Renal cortical epithelial cell (primary cell): Measurements from ENCODE around the gene OR11L1. TPM values are rescaled to one million over a fixed set of nuclear protein-coding genes. Genes with fewer than 3 reads are reported as not detected.

Source experiments
- DNase-seq: peaks from one replicate; pipeline ENCODE4 v3.0.0-alpha.2; 2011; ENCODE audit warnings: low read depth
- total RNA-seq: library from RNA; depleted of rRNA; stranded (reverse); fragments of >200 nt; gene quantifications from 2 replicates; pipeline ENCODE4 v1.2.3, GENCODE V29; 2014

Gene OR11L1, protein sequence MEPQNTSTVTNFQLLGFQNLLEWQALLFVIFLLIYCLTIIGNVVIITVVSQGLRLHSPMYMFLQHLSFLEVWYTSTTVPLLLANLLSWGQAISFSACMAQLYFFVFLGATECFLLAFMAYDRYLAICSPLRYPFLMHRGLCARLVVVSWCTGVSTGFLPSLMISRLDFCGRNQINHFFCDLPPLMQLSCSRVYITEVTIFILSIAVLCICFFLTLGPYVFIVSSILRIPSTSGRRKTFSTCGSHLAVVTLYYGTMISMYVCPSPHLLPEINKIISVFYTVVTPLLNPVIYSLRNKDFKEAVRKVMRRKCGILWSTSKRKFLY
- total RNA-seq: not detected in 2 replicates

DNA sequence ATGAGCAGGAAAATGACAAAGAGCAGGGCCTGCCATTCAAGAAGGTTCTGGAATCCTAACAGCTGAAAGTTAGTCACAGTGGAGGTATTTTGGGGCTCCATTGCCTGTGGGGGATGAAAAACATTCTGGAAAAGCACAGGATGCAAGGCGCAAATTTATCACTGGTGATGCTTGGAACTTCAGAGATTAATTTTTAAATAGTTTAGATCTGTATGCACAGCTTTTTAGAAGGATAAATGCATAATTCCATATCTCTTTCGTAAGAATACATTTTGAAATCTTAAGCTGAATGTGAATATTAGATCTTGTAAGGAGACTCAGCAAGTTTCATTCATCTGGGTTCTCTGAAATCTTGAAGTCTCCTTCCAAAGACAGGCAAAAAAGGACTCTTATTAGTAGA is at the start of gene OR11L1:
OR11L1 (minus strand) TSS at position 101 of the 400 bp plus-strand sequence; CDS start at position 101, 0 bp downstream.
- no peak for DNase-seq

DNA sequence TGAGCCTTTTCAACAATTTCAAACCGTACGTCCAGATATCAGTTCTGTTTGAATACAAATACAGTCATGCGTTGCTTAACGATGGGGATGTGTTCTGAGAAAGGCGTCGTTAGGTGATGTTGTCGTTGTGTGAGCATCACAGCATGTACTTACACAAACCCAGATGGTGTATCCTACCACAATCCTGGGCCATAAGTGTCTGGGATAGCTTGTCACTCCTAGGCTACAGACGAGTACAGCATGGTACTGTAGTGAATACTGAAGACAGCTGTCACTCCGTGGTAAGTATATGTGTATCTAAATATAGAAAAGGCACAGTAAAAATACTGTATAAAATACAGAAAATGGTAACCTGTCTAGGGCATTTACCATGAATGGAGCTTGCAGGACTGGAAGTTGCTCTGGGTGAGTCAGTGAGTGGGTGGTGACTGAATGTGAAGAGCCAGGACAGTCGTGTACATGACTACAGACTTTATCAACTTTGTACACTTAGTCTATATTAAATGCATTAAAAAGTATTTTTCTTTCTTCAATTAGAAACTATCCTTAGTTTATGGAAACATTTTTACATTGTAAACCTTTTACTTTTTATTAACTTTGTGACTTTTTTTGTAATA is 43.2 kb upstream of the OR11L1 start:
- DNase-seq: no peak

DNA sequence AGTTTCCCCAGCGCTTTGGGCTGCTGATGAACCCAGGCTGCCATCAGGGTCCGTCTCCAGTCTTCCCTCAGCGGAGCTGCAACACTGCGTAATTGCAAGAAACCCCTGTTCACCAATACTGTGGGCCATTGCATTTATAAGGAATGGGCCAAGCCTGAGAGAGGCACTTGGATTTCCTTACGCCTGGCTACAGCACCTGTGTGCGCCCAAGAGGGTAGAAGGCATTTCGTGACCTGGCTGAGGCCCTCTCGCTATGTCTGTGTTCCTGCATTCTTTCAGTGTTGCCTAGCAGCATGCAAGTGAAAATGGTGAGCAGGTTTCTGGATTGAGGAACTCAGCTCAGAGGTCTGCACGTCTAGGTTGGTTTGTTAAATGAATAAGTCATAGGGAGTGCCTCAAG is 41.6 kb upstream of the OR11L1 start:
- DNase-seq: no peak

DNA sequence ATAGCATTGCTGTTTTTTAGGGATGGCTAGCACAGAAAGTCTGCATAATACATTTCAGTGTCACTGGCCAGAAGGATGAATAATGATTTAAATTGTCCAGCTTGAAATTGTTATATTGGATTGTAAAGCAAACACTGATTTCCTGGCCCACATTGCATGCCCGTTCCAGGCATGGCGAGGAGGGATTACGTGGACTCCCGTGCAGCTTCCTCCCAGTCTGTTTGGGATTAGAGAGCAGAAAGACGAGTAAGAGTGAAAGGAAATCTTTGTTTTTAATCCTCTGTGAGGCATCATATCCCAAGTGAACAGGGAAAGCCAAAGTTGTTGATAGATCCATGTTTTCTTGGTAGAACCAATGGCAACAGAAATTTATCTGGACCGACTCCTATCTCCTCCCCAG is 23.7 kb upstream of the OR11L1 start:
- DNase-seq: no peak

DNA sequence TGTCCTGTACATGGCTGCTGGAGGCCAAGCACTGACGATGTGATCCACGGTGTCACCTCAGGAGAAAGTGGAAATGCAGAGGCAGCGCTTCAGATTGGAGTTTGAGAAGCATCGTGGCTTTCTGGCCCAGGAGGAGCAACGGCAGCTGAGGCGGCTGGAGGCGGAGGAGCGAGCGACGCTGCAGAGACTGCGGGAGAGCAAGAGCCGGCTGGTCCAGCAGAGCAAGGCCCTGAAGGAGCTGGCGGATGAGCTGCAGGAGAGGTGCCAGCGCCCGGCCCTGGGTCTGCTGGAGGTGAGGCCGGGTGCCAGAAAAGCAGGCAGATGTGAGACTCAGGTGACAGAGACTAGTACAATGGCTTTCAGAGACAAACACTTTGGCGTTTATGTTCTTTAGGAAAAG is 22.9 kb upstream of the OR11L1 start:
- no peak for DNase-seq

DNA sequence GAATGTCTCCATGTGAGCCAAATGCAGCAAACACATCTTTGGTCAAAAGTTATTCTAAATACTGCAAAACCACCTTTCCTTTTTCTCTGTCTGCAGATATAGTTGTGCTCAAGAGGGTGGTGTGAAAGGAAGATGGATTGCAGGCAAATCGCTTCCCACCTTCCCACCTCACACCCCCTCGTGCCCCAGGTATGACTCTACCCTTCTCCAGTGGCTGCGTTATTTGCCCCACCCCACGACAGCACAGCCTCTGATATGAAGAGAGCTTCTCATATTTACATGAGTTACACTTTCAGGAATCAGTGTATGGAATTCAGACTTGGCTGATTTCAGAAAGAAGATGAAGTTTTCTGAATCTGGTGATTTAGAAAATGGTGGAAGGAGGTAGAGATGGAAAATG is 21.1 kb upstream of the OR11L1 start:
- DNase-seq: no peak

DNA sequence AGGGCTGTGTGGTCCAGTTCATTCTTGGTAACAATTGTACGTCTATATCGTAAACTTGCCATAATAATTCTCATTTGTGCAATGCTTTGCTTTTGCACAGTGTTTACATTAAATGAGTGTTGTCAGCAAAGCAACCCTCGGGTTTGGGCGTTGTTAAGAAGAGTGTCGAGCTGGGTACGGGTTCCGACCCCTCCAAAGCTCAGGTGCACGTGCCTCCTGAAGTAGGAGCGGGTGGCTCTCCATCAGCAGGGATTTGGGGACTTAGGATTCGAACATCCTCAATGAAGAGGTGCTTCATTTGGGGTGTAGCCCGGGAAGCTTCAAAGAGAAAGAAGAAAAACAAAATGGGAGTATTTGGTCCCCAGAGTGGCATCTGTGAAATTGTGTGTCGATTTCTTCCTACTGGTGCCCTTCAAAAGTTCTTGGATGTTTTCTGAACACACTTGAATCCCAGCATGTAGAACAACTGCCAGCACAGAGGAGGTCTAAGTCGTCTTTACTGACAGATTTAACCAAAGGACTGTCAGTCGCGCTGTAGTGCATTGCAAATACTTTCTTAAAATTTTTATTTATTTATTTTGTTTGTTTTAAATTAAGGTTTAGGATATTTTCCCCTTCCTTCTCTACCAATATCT is 16.4 kb upstream of the OR11L1 start:
- no peak for DNase-seq

DNA sequence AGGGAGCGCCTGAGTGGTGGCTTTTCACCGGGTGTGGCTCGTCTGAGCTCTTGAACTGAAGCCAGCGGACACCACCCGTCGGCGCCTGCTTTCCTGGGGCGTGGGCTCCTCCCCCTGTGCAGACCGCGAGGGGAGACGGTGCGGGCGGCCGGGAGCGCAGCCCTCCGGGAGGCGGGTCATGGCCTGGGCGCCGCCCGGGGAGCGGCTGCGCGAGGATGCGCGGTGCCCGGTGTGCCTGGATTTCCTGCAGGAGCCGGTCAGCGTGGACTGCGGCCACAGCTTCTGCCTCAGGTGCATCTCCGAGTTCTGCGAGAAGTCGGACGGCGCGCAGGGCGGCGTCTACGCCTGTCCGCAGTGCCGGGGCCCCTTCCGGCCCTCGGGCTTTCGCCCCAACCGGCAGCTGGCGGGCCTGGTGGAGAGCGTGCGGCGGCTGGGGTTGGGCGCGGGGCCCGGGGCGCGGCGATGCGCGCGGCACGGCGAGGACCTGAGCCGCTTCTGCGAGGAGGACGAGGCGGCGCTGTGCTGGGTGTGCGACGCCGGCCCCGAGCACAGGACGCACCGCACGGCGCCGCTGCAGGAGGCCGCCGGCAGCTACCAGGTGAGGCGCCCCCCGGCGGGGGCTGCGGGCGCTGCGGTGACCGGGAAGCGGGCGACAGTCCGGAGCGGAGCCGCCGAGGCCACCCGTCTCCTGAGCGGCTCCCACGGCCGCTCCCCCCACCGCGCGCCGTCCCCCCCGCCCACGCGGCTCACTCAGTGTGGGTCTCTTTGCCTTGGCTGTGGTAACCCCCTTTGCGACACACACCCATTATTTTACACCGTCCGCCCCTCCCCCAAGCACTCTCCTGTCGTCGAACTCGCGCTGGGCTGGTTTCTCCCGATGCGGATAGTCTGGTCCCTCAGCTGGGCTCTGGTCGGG is 15.6 kb upstream of the OR11L1 start, which contains the start of gene TRIM58:
TRIM58 (plus strand) TSS at position 119 of the 916 bp plus-strand sequence; CDS start at position 179, 60 bp downstream.
- DNase-seq: no peak

DNA sequence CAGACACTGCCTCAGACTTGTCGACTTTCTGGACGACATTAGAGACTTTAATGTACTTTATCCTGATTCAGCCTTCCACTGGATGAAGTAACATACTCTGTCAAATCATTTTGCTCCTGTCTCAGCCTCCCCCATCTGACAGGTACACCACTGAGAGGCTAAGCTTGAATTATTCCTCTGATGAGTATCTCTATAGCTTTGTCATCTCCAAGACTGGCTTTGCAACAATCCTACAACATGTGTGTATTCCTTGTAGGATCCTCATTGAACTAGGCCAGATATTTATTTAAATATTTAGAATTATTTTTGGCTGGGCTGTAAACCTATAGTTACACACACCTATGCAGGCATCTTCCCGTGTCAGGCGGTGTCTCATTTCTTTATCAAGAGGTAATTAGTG is 14.2 kb upstream of the OR11L1 start:
- DNase-seq: no peak

DNA sequence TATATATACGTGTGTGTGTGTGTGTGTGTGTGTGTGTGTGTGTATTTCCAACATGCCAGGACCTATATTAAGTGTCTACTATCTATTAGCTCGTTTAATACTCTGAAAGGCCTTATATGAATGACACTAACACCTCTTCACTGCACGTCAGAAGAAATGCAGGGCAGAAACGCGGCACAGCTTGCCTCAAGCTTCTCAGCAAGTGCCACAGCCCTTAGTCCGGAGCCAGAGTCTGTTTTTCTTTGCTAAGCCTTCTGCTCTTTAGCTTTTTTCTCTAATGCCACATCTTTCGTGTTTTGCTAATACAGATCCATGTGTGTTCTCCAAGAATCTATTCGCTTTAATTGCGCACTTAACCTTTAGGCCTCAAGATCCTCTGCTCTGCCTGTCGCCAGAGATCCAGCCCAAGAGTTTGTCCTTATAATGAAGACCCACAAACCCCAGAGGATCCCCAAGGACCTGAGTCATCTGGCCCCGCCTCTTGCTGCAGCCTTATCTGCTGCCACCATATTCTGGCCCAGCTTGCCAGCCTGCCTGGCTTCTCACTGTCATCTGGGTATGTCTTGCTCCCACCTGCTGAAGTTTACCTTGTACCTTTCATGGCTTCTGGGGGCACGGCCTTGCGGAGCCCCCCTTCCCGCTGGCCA is 13.3 kb upstream of the OR11L1 start:
- no peak for DNase-seq

DNA sequence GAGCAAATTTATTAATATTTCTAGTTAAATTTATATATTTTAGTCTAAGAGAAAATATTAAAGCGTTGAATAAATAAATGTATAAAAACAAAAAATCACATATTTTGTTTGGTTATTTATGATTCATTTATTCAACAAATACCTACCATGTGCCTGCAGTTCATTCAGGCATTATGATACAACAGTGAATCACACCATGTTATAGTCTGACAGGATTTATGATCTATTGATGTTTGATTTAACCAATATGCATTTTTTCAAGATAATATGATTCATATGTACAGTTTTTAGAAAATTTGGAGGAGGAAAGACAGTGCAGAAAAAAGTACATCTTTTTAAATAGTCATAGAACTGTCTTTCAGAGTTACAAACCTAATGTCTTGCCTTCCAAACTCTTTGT is 7.9 kb upstream of the OR11L1 start:
- DNase-seq: no peak

DNA sequence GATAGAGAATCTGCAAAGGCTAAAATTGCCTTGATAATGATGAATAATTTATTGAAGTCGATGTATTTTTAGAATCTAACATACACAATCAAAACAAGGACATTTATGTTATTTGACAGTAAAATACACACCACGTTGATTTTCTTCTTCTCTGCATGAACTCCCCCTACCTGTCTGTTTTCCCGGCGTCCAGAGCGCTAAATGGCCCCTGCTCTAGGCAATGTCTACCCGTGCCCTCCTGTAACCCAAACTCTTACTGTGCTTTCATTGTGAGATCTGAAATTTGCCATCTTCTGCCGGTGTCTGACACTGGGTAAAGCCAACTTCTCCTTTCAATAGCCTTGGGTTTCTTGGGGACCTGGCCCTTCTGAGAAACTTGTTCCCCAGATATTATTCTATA is 6.7 kb upstream of the OR11L1 start:
- DNase-seq: no peak

DNA sequence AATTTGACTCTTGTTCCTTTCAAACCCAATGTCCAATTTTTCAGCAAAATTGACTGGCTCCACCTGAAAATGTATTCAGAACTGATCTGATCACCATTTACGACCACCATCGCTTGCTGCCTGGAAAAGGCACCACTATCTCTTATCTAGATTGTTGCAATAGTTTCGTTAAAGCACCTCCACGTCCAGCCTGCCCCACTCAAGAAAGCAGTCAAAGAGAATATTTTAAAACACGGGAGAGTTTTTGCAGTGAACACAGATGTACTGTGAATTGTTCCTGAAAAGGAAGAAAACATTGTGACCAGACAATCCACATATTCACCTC is 4.0 kb upstream of the OR11L1 start:
- DNase-seq: no peak

DNA sequence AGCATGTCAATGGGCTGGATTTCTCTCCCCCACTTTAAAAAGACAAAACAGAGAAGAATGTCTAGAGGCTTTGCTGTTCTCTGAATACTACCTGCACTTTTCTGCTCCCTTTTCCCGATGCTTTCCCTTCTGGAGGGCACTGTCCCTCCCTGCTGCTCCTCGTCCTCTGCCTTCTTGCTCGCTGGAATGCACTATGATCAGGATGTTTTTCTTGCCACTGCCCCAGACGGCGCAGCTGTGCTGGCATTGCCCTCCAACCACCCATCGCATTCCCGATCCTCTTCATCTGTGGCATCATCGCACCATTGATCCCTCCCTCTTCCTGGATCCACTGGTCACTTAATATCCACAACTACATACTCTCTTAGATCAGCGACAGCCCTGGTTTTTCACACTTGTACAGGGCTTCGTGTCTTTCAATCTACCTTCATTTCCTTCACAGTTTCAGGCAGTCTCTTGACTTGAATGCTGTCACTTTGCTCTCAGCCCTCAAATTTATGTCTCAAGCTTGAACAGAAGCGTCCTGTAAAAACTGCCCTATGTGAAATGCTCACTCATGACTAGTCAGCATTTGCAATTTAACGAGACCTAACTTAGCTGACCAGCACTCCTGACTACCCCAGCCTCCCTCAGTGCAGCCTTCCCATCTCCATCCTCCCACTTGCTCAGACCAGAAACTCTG is 3.5 kb upstream of the OR11L1 start:
- DNase-seq: no peak

DNA sequence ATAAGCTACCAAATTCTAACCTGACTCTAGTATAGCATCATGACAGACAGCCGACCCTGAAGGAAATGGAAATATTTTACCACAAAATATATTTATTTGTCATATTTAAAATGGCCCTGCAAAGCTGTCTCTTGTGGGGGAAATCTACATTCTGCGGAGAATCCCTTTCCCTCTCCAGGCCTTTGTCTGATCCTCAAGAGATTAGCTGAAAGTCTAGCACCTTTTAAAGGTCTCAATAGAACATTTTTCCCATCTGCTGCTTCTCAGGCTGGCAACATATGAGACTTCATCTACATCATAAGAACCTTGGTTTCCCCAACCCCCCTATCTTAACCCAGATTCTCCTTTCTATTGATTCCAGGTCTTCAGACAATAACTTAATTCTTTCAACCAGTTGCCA is 1.7 kb upstream of the OR11L1 start:
- DNase-seq: no peak

DNA sequence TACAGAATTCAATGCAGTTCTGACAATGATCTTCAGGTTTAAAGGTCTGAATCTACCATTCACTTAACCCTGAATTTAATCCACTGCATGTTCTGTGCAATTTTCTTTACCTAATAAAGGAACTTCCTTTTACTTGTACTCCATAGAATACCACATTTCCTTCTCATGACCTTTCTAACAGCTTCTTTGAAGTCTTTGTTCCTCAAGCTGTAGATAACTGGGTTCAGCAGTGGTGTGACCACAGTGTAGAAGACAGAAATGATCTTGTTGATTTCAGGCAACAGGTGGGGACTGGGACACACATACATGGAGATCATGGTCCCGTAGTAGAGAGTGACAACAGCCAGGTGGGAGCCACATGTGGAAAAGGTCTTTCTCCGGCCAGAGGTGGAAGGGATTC is 878 bp downstream of the OR11L1 start:
- no peak for DNase-seq

DNA sequence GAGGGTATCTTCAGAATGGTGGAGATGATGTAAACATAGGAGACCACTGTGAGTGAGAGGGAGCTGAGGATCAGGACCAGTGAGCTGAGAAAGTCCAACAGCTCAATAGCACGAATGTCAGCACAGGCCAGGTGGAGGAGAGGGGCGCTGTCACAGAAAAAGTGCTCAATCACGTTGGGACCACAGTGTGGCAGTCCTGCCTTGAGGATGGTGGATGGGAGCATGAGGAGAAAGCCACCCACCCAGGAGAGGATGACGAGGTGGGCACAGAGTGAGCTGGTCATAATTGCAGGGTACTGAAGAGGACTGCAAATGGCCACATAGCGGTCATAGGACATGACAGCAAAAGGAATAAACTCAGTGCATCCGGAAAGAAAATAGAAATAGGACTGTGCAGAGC is 8.1 kb downstream of the OR11L1 start:
- no peak for DNase-seq

DNA sequence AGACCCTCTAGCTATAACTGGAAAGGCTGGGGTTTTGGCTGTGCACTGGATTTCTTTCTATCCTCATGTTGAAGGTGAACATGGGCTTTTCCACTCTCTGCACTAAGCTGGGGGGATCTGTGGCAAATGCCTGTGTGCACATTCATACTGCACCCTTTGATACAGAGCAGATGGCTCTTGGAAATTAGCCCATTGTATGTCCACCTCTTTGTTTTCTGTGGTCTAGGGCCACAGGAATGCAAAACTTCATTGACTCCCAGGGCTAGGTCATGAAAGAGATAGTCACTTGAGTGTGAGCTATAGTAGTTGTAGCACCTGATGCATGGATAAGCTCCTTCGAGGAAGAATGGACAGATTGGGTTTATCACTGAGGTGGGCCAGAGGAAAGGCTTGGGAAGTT is 12.0 kb downstream of the OR11L1 start:
- DNase-seq: no peak

DNA sequence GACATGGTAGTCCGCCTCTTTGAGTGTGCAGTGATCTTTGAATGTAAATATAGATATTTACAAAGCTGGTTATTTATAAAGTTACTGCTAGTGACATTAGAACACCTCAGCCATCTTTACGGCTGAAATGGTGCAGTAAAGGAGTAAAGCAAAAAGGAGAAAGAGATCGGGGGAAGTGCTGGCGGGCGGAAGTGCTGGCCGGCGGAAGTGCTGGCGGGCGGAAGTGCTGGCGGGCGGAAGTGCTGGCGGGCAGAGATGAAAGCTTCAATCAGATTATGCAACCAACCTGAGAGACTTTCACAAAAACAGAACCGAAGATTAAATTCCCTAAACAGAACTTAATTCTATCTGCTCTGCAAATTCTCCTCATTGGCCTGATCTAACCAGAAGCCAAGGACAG is 16.3 kb downstream of the OR11L1 start:
- no peak for DNase-seq

DNA sequence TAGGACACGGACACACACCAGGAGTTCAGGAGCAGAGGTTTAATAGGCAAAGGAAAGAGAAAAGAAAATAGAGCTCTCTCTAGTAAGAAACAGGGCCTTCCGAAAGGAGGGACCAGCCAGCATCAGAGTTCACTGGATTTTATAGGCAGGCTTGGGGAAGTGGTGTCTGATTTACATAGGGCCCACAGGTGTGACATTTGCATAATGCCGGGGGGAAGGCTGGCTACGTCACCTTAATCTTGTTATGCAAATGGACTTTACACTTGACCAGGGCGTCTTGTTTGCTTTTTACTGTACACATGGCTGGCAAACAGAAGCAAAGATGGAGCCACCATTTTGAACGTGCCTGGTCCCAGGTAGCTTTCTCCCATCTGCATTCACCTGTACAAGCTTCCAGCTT is 17.7 kb downstream of the OR11L1 start, which contains the start of gene OR14A16:
OR14A16 (minus strand) TSS at position 97 of the 400 bp plus-strand sequence. CDS start 8,390 bp downstream, outside the sequence.
- no peak for DNase-seq

DNA sequence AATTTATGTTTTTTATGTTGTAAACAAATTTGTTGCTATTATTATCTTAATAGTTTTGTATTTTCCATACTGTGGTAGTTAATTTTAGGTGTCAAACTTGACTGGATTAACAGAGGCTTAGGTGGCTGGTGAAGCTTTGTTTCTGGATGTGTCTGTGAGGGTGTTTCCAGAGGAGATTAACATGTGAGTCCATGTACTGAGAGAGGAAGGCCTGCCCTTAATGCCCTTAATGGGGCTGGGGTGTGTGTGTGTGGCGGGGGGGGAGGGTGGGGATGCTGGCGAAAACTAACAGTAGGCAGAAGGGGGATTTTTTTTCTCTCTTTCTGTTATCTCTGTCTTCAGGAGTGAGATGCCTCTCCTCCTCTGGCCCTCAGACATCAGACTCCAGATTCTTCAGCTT is 19.6 kb downstream of the OR11L1 start:
- no peak for DNase-seq
